Left ventricle myocardium inferior (tissue), 1 donor: ENCODE measurements around the gene CLEC16A. TPM values are rescaled to one million over a fixed set of nuclear protein-coding genes. Genes with fewer than 3 reads are reported as not detected.

Experiments used
- DNase-seq: peaks from one replicate; pipeline ENCODE4 v3.0.0-alpha.2; 2020
- H3K27ac ChIP-seq: fragments of 200-600 bp; replicated peaks from 2 replicates; pipeline ENCODE4 v1.8.0; 2021
- H3K27me3 ChIP-seq: fragments of 200-600 bp; 2 replicates; pipeline ENCODE4 v1.8.0; 2021; ENCODE audit warnings: low read depth
- H3K36me3 ChIP-seq: fragments of 200-600 bp; 2 replicates; pipeline ENCODE4 v1.8.0; 2021
- H3K4me1 ChIP-seq: fragments of 200-600 bp; 2 replicates; pipeline ENCODE4 v1.8.0; 2021
- H3K4me3 ChIP-seq: fragments of 200-600 bp; 2 replicates; pipeline ENCODE4 v1.8.0; 2021; ENCODE audit warnings: mild to moderate bottlenecking, moderate library complexity
- H3K9me3 ChIP-seq: fragments of 200-600 bp; replicated peaks from 2 replicates; pipeline ENCODE4 v1.8.0; 2021
- intact Hi-C: fragments of 100-400 bp; cut with micrococcal nuclease; formaldehyde crosslinking; loops from one replicate; pipeline ENCODE4 v1.11.0; 2022
- total RNA-seq: library from RNA; stranded (reverse); fragmentation: NEBNext Ultra II Directional; extraction: Animal tissue kit (Norgen Biotek cat#: 25700); gene quantifications from one replicate; pipeline ENCODE4 v1.2.1, GENCODE V29; 2021
- TF ChIP-seq, protein P1 (sequence below): fragments of 200-600 bp; IDR thresholded peaks from 2 replicates; pipeline ENCODE4 v1.8.0; 2021; ENCODE audit warnings: antibody characterized with exemption, mild to moderate bottlenecking, borderline replicate concordance
- donor health status: DM: no; HTN: yes; CAD: no; lungs with severe emphysema.

Gene CLEC16A
- total RNA-seq, 1 donor from 2014 or later: 24.6 TPM

- no peaks in the 10 kb centered on the region for H3K27me3 ChIP-seq
- no peaks in the 10 kb centered on the region for H3K9me3 ChIP-seq
- TF ChIP-seq, protein P1, sequence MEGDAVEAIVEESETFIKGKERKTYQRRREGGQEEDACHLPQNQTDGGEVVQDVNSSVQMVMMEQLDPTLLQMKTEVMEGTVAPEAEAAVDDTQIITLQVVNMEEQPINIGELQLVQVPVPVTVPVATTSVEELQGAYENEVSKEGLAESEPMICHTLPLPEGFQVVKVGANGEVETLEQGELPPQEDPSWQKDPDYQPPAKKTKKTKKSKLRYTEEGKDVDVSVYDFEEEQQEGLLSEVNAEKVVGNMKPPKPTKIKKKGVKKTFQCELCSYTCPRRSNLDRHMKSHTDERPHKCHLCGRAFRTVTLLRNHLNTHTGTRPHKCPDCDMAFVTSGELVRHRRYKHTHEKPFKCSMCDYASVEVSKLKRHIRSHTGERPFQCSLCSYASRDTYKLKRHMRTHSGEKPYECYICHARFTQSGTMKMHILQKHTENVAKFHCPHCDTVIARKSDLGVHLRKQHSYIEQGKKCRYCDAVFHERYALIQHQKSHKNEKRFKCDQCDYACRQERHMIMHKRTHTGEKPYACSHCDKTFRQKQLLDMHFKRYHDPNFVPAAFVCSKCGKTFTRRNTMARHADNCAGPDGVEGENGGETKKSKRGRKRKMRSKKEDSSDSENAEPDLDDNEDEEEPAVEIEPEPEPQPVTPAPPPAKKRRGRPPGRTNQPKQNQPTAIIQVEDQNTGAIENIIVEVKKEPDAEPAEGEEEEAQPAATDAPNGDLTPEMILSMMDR: no peak
- no peak for DNase-seq
- intact Hi-C loops: no loop called here
- H3K27ac ChIP-seq: peak overlapping the region; percentile 62
- no peak overlapping the region for H3K4me3 ChIP-seq
- peaks cover 14% of the 10 kb centered on the region for H3K4me1 ChIP-seq
- peaks cover 60% of the 10 kb centered on the region for H3K36me3 ChIP-seq
These were observed 36.4 kb downstream of the CLEC16A start for GRCh38 chr16:10980813-10981212.

GRCh38 chr16:10981697-10982216 is 37.4 kb downstream of the CLEC16A start:
- H3K4me1 ChIP-seq: peaks cover 14% of the 10 kb centered on the region
- no peaks in the 10 kb centered on the region for H3K27me3 ChIP-seq
- intact Hi-C loops: no loop called here
- H3K27ac ChIP-seq: peak overlapping the region; percentile 56
- TF ChIP-seq, protein P1: peak; percentile 28
- peaks cover 59% of the 10 kb centered on the region for H3K36me3 ChIP-seq
- DNase-seq: no peak
- no peaks in the 10 kb centered on the region for H3K9me3 ChIP-seq
- H3K4me3 ChIP-seq: no peak overlapping the region

GRCh38 chr16:10982465-10983150 is 38.2 kb downstream of the CLEC16A start:
- Histone ChIP-seq H3K4me3 (no peak overlapping the region), H3K27me3 (no peaks in the 10 kb centered on the region), H3K27ac (peak overlapping the region; percentile 56), H3K36me3 (peaks cover 57% of the 10 kb centered on the region), H3K9me3 (no peaks in the 10 kb centered on the region), H3K4me1 (peaks cover 14% of the 10 kb centered on the region)
- no peak for DNase-seq
- TF ChIP-seq, protein P1: no peak
- intact Hi-C loops: no loop called here

DNA sequence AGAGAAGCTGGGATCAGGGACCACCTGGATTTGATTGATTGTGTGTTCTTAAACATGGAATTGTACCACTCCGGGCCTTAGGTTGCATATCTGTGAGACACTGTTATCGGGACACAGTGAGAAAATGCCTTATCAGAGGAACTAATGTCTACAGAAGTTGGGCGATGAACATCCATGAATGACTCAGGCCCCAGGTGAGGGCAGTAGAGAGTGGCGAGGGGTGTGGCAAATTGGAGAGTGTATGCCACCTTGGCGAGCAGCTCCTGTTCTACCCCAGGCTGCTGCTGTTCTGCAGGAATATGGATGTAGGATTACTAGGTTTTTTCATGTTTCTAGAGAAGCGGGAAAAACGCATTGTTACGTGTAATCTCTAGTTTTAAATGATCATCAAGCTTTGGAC is 38.8 kb downstream of the CLEC16A start:
- H3K27ac ChIP-seq: peak overlapping the region; percentile 56

GRCh38 chr16:10984509-10984908 is 40.1 kb downstream of the CLEC16A start:
- H3K27me3 ChIP-seq: no peaks in the 10 kb centered on the region
- intact Hi-C loops: no loop called here
- TF ChIP-seq, protein P1: no peak
- DNase-seq: no peak
- peaks cover 14% of the 10 kb centered on the region for H3K4me1 ChIP-seq
- H3K4me3 ChIP-seq: no peak overlapping the region
- no peak overlapping the region for H3K27ac ChIP-seq
- peaks cover 59% of the 10 kb centered on the region for H3K36me3 ChIP-seq
- no peaks in the 10 kb centered on the region for H3K9me3 ChIP-seq

More for the DNA sequence above, 38.8 kb downstream of the CLEC16A start:
- Histone ChIP-seq H3K27me3 (no peaks in the 10 kb centered on the region), H3K36me3 (peaks cover 57% of the 10 kb centered on the region), H3K4me1 (peaks cover 14% of the 10 kb centered on the region), H3K4me3 (no peak overlapping the region), H3K9me3 (no peaks in the 10 kb centered on the region)
- DNase-seq: no peak
- intact Hi-C loops: no loop called here
- TF ChIP-seq, protein P1: peak; percentile 32
